DND-41 (cell line): ENCODE data around the gene OR8U1.

Experiments used
- EZH2 ChIP-seq: IDR thresholded peaks from 3 replicates; pipeline ENCODE4 v1.6.1; 2012; ENCODE audit warnings: borderline replicate concordance, low read depth, mild to moderate bottlenecking, moderate library complexity, low read length, inconsistent platforms; ENCODE audit not compliant: severe bottlenecking
- TF ChIP-seq, protein P1 (sequence below): IDR thresholded peaks from 2 replicates; pipeline ENCODE4 v1.5.1; 2012; ENCODE audit warnings: borderline replicate concordance, low read length, moderate library complexity, mild to moderate bottlenecking; ENCODE audit not compliant: poor library complexity, severe bottlenecking; ENCODE audit errors: extremely low read depth

DNA sequence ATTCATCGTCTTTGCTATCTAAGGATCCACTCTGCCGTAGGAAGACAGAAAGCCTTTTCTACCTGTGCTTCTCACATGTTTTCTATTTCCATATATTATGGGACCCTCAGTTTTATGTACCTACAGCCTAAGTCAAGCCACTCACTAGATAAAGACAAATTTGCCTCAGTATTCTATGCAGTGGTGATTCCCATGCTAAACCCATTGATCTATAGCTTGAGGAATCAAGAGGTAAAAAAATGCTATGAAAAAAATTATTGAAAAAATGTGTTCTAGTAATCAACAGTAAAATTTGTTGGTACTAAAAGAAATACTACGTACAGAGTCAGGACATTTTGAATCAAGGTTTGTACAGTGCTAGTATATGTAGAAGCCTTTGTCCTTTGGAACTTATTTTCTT is 19.0 kb downstream of the OR8U1 start:
- TF ChIP-seq, protein P1, sequence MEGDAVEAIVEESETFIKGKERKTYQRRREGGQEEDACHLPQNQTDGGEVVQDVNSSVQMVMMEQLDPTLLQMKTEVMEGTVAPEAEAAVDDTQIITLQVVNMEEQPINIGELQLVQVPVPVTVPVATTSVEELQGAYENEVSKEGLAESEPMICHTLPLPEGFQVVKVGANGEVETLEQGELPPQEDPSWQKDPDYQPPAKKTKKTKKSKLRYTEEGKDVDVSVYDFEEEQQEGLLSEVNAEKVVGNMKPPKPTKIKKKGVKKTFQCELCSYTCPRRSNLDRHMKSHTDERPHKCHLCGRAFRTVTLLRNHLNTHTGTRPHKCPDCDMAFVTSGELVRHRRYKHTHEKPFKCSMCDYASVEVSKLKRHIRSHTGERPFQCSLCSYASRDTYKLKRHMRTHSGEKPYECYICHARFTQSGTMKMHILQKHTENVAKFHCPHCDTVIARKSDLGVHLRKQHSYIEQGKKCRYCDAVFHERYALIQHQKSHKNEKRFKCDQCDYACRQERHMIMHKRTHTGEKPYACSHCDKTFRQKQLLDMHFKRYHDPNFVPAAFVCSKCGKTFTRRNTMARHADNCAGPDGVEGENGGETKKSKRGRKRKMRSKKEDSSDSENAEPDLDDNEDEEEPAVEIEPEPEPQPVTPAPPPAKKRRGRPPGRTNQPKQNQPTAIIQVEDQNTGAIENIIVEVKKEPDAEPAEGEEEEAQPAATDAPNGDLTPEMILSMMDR, result no peak
- TF ChIP-seq EZH2, result no peak
